ENCODE data around the gene TMEFF2. TPM values are rescaled to one million over a fixed set of nuclear protein-coding genes. Genes with fewer than 3 reads are reported as not detected.

Gene TMEFF2
- total RNA-seq, 4 donors from 2014 or later, result 0.20 TPM; not detected in 3

DNA sequence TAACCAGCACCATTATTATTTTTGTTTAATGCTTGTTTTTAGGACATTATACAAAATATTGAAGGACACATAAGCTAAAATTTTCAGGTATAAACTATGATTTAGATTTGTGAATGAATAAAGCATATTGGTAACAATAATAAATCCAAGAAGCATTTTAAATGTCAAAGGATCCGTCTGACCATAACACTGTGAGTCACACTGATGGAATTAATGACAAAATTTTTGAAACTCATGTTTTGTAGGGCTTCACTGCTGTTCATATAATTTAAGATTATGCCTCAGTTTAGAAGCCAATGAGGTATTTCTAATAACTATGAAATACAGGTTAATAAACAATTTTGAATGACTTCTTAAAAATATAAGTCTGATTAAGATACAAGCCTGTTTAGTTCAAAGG is 124.6 kb downstream of the TMEFF2 start:
- intact Hi-C loops (cut with DNase I; ENCODE audit: low total_unique reads), result no loop called here
- H3K9me3 ChIP-seq, result no peaks in the 10 kb centered on the region
- H3K27me3 ChIP-seq, result no peaks in the 10 kb centered on the region
- DNase-seq (no peak), ATAC-seq (no peak)
- in situ Hi-C loops (cut with MboI; ENCODE audit: low sequenced_read_pairs in 4 of 4), result no loop called here
- H3K36me3 ChIP-seq, result no peaks in the 10 kb centered on the region
- H3K27ac ChIP-seq, result no peak overlapping the region
- H3K4me3 ChIP-seq, result no peak overlapping the region
- no peak for TF ChIP-seq POLR2A (IDR thresholded peaks at IDR 0.05)
- TF ChIP-seq, protein P1, sequence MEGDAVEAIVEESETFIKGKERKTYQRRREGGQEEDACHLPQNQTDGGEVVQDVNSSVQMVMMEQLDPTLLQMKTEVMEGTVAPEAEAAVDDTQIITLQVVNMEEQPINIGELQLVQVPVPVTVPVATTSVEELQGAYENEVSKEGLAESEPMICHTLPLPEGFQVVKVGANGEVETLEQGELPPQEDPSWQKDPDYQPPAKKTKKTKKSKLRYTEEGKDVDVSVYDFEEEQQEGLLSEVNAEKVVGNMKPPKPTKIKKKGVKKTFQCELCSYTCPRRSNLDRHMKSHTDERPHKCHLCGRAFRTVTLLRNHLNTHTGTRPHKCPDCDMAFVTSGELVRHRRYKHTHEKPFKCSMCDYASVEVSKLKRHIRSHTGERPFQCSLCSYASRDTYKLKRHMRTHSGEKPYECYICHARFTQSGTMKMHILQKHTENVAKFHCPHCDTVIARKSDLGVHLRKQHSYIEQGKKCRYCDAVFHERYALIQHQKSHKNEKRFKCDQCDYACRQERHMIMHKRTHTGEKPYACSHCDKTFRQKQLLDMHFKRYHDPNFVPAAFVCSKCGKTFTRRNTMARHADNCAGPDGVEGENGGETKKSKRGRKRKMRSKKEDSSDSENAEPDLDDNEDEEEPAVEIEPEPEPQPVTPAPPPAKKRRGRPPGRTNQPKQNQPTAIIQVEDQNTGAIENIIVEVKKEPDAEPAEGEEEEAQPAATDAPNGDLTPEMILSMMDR (IDR thresholded peaks at IDR 0.05 in 4 of 5, conservative IDR thresholded peaks at IDR 0.05 in 1 of 5), result no peak
- no peaks in the 10 kb centered on the region for H3K4me1 ChIP-seq

DNA sequence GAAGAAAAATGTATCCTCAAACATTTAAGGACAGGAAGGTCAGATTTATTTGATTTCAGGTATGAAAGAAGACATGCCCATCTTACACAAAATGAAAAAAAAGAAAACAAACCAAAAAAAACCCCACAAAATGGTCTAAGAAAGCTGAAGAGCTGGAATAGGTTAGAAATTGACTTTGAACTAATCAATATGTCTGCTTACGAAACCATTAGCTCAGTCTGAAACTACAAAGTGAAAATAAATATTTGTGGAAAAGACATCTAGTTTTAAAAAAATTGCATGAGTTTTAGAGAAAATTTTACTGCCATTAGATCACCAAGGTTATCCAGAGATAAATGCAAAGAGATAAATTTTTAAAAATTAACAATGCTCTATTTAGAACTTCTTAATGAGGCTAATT is 125.3 kb downstream of the TMEFF2 start:
- Histone ChIP-seq H3K27me3 (no peaks in the 10 kb centered on the region), H3K4me3 (no peak overlapping the region), H3K9me3 (no peaks in the 10 kb centered on the region), H3K4me1 (no peaks in the 10 kb centered on the region), H3K36me3 (no peaks in the 10 kb centered on the region), H3K27ac (no peak overlapping the region)
- ATAC-seq (no peak), DNase-seq (no peak)
- intact Hi-C loops (cut with DNase I; ENCODE audit: low total_unique reads) (no loop called here), in situ Hi-C loops (cut with MboI; ENCODE audit: low sequenced_read_pairs in 4 of 4) (no loop called here)
- TF ChIP-seq, protein P1 (IDR thresholded peaks at IDR 0.05 in 4 of 5, conservative IDR thresholded peaks at IDR 0.05 in 1 of 5), result no peak
- TF ChIP-seq POLR2A (IDR thresholded peaks at IDR 0.05), result no peak

DNA sequence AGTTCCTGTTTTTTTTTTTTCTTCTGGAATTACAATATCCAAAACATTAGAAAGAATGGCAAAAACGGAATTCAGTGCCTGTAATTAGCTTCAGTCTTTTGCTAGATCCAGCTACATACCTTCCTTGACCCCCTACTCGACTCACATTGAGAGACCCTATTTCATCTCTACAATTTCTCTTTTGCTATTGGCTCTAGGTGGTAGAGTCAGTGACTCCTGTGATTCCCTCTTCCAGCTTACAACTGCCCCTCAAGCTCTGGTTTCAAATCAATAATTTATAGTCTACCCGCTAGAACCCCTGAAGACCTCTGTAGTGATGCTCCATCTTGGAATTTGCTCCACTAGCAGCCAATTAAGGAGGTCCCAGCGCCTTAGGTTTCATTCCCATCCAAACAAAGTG is 125.8 kb downstream of the TMEFF2 start:
- TF ChIP-seq POLR2A (IDR thresholded peaks at IDR 0.05), result no peak
- TF ChIP-seq, protein P1 (IDR thresholded peaks at IDR 0.05 in 4 of 5, conservative IDR thresholded peaks at IDR 0.05 in 1 of 5), result no peak
- Histone ChIP-seq H3K27me3 (no peaks in the 10 kb centered on the region), H3K4me1 (no peaks in the 10 kb centered on the region), H3K27ac (no peak overlapping the region), H3K36me3 (no peaks in the 10 kb centered on the region), H3K9me3 (no peaks in the 10 kb centered on the region), H3K4me3 (no peak overlapping the region)
- intact Hi-C loops (cut with DNase I; ENCODE audit: low total_unique reads), result no loop called here
- DNase-seq (no peak), ATAC-seq (no peak)
- in situ Hi-C loops (cut with MboI; ENCODE audit: low sequenced_read_pairs in 4 of 4), result no loop called here

DNA sequence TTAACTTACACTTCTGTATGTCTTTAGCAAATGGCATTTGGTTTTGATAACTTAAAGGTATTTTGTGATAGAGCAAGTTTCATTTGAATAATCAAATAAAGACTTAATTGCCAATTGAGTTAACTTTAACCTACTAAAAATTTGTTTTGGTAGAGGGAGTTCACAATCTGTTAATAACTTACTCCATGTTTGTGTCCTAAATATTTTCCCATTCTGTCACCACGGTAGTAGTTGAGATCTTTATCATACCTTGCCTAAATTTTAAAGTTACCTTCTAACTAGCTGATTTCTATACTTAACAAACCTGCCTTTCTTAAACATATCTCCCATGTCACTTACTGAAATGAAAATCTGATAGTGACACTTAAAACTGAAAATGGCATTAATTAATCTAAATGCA is 127.1 kb downstream of the TMEFF2 start:
- H3K27ac ChIP-seq, result no peak overlapping the region
- H3K9me3 ChIP-seq, result no peaks in the 10 kb centered on the region
- H3K27me3 ChIP-seq, result no peaks in the 10 kb centered on the region
- DNase-seq (no peak), ATAC-seq (no peak)
- no peaks in the 10 kb centered on the region for H3K36me3 ChIP-seq
- no peak overlapping the region for H3K4me3 ChIP-seq
- intact Hi-C loops (cut with DNase I; ENCODE audit: low total_unique reads), result no loop called here
- in situ Hi-C loops (cut with MboI; ENCODE audit: low sequenced_read_pairs in 4 of 4), result no loop called here
- no peaks in the 10 kb centered on the region for H3K4me1 ChIP-seq
- TF ChIP-seq POLR2A (IDR thresholded peaks at IDR 0.05), result no peak
- TF ChIP-seq, protein P1 (IDR thresholded peaks at IDR 0.05 in 4 of 5, conservative IDR thresholded peaks at IDR 0.05 in 1 of 5), result no peak

DNA sequence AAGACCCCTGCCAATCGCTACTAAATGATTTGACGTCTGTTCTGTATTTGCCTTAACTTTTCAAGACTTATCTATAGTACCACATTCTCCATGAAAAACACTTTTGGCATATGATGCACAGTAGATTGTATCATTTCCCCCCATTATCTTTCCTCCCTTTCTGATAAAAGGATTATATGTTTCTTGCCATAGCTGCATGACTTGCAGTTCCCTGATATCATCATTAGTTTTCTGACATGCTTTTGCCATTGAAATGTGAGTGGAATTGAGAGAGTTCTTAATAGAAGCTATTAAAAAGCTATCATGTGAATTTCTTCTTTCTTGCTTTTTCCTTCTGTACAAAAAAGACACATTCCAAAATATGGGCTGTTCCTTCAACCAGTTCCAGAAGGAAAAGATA is 130.3 kb downstream of the TMEFF2 start:
- H3K27me3 ChIP-seq, result no peaks in the 10 kb centered on the region
- TF ChIP-seq, protein P1 (IDR thresholded peaks at IDR 0.05 in 4 of 5, conservative IDR thresholded peaks at IDR 0.05 in 1 of 5), result no peak
- no peak for TF ChIP-seq POLR2A (IDR thresholded peaks at IDR 0.05)
- intact Hi-C loops (cut with DNase I; ENCODE audit: low total_unique reads) (no loop called here), in situ Hi-C loops (cut with MboI; ENCODE audit: low sequenced_read_pairs in 4 of 4) (no loop called here)
- H3K9me3 ChIP-seq, result no peaks in the 10 kb centered on the region
- no peak overlapping the region for H3K4me3 ChIP-seq
- no peaks in the 10 kb centered on the region for H3K36me3 ChIP-seq
- no peak for ATAC-seq
- no peaks in the 10 kb centered on the region for H3K4me1 ChIP-seq
- DNase-seq, result no peak
- H3K27ac ChIP-seq, result no peak overlapping the region

All from gastrocnemius medialis (tissue), 4 donors.